Fibroblast of skin of left quadriceps (primary cell): Measurements from ENCODE around the gene RHBDL3.

Experiments
- DNase-seq, 2 experiments: peaks; one replicate each; pipeline ENCODE4 v3.0.0-alpha.2; 2013; ENCODE audit warnings: low read depth in 2 of 2

The RHBDL3 gene

DNA sequence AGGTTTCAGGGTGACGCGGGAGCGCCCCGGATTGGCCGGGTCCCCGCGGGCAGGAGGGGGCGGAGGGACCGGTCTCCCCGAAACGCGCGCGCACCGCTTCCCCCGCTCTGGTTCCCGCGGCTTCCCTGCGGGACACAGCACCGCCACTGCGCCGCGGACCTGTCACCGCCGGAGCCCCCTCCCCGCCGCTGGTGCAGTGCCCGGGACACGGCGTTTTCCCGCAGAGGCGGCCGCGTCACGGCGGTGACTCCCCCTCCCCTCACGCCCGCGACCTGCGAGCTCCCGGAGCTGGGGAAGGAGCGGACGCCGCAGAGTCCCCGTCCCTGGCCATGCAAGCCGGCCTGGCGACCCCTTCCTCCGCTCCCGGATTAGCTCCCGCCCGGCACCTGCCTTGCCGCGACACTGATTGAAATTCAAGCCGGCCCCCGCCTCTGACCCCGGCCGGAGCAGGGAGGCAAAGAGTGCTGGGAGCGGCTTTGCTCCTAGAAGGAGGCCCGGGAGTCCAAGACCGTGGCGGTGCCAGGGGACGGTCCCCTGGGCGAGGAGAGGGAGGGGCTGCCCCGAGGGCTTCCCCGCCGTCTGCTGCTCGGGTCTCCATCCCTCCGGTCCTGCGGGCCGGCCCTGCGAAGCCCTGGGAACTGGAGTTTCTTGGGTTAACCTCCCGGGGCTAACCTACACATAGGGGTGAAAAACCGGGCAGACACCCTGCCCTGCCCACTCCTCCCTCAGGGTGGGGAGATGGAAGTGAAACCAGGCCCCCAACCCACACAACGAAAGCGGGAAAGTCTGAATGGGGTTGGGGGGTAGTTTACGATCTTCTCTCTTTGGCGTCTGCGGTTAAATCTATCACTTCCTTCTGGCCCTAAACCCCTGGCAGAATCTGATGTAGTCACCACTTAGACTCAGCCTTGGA lies 1.0 kb downstream of the RHBDL3 start:
- DNase-seq, result no peak

DNA sequence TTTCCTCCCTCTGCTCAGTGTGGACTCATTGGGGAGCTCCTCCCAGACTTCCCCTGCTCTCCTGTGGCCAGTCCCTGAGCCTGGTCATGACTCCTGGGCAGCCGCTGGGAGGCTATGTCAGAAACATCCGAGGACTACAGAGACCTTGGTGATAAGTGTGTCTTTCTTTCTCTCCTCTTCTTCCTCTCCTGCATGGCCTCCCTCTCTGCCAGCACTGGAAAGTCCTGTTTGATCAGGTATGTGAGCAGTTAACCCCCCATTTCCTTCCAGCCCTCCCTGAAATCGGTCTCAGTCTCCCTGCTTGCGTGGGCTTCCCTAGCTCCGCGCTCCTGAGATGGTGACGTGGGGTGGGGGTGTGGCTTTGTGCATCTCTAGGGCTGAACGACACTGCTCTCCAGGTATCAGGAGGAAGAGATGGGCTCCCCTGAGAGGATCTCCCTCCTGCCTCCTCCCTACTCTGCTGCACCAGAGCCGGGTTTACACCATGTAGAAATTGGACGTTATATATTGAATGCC lies 2.1 kb downstream of the RHBDL3 start:
- no peak for DNase-seq

DNA sequence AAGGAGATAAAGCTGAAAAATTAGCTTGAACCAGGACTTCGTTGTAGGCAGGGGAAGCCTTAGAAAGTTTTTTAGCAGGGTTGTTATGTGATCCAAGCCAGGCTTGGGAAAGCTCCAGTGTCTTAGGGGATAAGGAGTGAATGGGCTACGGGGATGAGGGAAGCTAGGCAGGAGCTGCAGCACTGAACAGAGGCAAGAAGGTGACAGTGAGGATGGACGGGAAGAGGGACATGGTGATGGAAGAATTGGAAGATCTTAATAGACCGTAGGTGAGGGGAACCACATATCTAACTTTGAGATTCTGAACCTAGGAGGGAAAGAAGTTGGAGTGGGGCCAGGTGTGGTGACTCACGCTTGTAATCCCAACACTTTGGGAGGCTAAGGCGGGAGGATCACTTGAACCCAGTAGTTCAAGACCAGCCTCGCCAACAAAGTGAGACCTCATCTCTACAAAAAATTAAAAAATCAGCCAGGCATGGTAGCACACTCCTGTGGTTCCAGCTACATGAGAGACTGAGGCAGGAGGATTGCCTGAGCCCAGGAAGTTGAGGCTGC lies 3.2 kb downstream of the RHBDL3 start:
- no peak for DNase-seq

DNA sequence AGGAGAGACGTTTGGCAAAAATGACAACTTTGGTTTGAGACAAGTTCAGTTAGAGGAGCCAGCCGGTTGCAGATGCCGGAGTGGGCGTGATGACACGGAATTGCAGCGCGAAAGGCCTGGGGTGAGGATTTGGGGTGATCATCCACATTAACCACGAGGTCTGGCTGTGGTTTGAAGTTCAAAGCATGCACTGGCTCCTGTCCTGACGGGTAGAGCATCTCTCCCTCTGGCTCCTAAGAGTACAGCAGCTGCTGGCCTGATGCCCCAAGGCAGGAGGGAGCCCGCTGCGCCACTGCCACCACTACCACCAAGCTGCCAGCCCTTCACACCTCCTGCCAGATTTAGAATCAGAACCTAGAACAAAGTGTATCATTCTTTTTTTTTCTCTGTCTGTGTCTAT lies 3.7 kb downstream of the RHBDL3 start:
- DNase-seq, result no peak

GRCh38 chr17:32271844-32272243 lies 6.2 kb downstream of the RHBDL3 start:
- no peak for DNase-seq

GRCh38 chr17:32274101-32274500 lies 8.5 kb downstream of the RHBDL3 start:
- DNase-seq, result no peak

GRCh38 chr17:32274643-32275042 lies 9.0 kb downstream of the RHBDL3 start:
- DNase-seq, result no peak

- DNase-seq, result peak; percentile 57
Measured at GRCh38 chr17:32275060-32276042, 9.7 kb downstream of the RHBDL3 start.

GRCh38 chr17:32276171-32276601 lies 10.6 kb downstream of the RHBDL3 start:
- no peak for DNase-seq

GRCh38 chr17:32277284-32277683 lies 11.7 kb downstream of the RHBDL3 start:
- DNase-seq, result no peak

- no peak for DNase-seq
Measured at GRCh38 chr17:32278815-32279214, 13.2 kb downstream of the RHBDL3 start.

- no peak for DNase-seq
Measured at GRCh38 chr17:32279891-32280716, 14.5 kb downstream of the RHBDL3 start.

GRCh38 chr17:32281011-32281451 lies 15.4 kb downstream of the RHBDL3 start:
- no peak for DNase-seq

GRCh38 chr17:32283745-32284201 lies 18.1 kb downstream of the RHBDL3 start:
- no peak for DNase-seq

DNA sequence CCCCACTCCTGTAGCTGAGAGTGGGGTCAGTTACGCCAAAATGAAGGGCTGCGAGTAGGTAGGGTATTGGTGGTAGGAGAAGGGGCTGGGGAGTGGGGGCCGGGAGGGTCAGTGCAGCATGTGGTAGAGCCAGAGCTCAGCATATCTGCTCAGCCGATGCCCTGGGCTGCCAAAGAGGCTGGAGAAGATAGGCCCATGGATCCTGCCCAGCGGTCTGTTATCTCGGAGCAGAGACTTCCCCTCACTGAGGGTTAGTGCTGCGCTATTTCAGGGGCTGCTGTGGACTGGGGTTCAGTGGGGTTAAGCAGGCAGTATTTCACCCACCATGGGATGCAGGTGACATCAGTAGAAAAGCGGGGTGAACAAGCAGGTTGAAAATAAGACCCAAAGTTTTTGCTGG lies 19.7 kb downstream of the RHBDL3 start:
- DNase-seq, result no peak

DNA sequence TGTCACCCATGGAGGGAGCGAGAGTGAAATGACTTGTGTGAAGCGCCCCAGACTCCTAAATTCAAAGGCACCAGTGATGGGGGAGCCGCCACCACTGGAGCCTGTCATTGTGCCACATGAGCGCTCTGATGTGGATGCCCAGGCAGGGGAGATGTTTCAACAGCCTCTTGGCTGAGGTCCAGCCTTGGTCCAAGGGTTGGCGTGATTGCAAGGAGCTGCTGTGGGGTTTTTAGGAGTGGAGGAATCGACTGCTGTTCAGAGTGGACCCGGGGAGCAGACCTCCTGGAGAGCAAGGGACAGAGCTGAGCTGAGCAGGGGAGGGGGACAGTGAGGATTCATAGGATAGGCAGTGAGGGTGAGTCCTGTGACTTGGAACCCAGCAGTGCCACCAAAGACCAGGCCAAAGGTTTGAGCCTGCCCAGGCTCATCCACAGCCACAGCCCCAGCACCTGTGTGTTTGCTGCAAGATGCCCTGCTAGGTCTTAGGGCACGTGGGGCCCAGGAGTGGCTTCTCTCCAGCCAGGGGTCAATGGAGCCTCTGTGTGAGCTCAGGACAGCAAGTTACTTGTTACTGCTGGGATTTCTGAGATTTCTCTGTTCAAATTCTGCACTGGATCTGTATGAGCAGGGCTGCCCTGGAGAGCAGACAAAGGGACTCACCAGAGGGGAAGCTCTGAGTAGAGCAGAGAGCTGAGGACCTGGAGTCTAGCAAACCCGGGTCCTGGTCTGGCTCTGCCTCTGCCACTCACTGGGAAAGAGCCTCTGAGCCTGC lies 20.3 kb downstream of the RHBDL3 start:
- DNase-seq, result no peak

- DNase-seq, result no peak
Measured at GRCh38 chr17:32286518-32286900, 20.9 kb downstream of the RHBDL3 start.

DNA sequence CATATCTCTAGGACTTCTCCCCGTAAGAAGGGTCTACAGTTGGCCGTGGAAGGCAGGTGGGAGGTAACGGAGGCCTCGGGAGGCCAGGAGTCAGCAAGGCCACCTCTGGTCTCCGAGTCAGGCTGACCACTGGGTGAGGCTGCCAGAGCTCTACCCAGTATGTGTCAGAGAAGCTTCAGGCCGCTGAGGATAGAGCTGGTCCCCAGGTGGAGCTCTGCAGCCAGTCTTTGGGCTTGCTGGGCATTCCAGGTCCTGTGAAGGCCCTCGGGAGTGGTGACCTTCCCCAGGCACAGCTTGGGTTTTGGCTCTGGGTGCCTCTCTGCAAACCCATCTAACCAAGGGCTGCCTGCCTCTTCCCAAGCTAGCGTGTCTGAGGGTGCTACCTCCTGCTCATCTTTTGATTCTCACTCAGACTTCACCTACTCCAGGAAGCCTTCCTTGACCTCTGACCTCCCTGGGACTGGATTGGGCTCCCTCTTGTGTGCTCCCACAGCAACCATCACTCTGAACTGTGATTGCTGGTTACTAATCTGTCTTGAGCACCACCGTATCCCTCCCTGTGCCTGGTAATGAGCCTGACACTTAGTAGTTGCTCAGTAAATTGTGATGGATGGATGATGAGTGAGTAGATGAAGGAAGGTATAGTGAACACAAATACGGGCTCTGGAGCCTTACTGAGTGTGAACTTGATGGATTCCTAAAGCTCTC lies 22.3 kb downstream of the RHBDL3 start:
- DNase-seq, result no peak

DNA sequence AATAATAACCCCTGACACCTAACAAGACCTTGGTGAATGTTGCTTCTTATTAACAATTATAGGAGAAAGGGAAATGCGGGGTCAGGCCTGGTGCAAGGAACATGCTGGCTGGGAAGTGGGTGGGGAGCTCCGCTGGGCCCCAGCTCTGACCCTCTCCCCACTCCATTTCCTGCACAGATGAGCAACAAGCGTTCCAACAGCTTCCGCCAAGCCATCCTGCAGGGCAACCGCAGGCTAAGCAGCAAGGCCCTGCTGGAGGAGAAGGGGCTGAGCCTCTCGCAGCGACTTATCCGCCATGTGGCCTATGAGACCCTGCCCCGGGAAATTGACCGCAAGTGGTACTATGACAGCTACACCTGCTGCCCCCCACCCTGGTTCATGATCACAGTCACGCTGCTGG lies 23.0 kb downstream of the RHBDL3 start:
- DNase-seq, result no peak
